ENCODE data around the gene CHN1.

The CHN1 gene, protein sequence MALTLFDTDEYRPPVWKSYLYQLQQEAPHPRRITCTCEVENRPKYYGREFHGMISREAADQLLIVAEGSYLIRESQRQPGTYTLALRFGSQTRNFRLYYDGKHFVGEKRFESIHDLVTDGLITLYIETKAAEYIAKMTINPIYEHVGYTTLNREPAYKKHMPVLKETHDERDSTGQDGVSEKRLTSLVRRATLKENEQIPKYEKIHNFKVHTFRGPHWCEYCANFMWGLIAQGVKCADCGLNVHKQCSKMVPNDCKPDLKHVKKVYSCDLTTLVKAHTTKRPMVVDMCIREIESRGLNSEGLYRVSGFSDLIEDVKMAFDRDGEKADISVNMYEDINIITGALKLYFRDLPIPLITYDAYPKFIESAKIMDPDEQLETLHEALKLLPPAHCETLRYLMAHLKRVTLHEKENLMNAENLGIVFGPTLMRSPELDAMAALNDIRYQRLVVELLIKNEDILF

DNA sequence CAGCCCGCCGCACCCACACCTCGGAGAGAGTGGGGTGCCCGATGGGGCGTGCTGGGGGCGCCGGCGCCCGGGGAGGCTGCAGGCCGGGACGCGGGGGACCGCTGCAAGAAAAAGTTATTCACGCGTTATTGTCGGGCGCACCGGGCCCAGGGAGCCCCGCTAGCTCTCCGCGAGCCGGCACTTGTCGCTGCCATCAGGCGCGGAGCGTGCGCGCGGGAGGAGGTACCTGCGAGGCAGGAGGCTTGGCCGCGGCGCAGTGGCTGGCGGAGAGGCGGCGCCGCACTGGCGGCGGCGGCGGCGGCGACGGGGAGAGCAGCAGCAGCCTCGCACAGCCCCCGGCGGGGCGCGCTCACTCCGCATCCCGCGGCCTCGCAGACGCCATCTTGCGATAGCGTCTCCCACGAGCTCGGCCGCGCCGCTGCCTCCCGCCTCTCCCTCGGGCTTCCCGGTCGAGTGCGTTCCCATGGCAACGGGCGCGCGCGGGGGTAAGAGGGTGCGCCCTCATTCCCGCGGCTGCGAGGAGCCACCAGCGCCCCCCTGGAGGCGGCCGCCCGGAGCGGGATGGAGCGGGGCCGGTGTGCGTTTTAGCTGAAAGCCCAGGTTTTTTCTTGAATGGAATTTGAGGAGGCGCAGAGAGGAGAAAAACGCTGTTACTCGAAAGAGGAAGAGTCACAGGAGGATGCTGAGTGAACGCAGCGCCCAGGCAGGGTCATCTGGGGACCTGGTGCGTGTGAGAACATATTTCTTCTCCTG lies at the start of gene CHN1:
TSS of gene CHN1 (minus strand) at position 402 of the 753 bp plus-strand sequence. CDS start 469 bp downstream, outside the sequence.
- peak; percentile 6 to 19 for DNase-seq (ENCODE audit: low read depth in 2 of 2)

DNA sequence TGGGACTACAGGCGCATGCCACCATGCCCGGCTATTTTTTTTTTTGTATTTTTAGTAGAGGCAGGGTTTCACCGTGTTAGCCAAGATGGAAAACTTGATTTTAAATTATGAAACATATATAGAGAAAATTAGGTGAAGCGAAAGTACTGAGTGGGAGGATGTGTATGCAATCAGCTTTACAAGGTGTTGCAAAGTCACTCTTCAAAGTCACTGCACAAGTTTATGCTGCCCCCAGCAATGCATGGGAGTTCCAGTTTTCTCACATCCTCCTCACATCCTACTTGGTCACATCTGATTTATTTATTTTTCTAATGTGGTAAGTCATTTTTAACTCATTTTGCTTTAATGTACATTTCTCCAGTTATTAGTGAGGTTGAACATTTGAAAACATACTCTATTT lies 49.2 kb upstream of the CHN1 start:
- DNase-seq (ENCODE audit: low read depth in 2 of 2): no peak

DNA sequence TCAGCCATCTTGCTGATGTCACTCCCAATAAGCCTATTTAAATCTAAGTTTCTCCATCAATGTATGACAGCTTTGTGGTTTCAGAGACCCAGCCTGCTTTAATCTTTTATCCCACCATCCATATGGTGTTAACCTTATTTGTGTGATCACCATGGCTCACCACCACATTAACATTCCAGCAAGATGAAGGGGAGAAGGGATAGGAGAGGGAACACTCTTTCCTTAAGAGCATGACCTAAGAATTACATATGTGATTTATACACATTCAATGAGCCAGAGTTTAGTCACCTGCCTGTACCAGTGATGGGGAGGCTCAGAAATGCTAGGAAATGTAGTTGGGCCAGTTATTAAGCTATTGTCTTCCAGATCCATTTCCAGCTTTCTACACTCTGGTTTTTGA lies 44.5 kb upstream of the CHN1 start:
- DNase-seq (ENCODE audit: low read depth in 2 of 2): no peak

DNA sequence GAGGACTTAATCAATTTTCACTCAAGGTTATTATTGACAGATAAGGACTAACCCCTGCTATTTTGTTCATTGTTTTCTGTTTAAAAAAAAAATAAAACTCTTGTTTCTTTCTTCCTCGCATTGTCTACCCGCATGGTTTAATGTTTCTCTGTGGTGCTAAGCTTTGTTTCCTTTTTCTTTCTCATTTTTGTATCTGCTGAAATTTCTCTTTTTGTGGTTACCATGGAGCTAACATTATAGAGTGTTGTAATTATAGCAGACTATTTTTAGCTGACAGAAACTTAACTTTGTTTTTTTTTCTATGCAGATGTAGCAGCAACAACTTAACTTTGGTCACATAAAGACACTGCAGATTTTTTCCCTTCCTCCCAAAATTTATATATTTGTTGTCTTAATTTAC lies 43.1 kb upstream of the CHN1 start:
- DNase-seq (ENCODE audit: low read depth in 2 of 2): no peak

DNA sequence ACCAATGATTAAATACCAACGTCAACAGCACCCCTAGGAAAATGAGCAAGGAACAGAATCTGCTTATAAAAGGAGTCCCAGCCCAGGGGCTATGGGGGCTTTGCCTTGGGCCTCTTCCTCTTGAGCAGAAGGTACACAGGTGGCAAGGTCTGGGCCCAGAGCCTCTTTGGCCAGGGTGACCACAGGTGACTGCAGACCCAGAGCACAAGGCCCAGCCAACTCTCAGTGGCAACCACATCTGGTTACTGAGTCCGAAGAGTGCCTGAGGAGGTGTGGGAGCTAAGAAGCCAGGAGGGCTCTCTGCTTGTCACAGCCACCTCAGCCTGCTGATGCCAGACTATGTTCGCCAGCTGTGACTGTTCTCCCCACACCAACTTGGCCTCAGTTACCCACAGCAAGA lies 34.3 kb upstream of the CHN1 start:
- no peak for DNase-seq (ENCODE audit: low read depth in 2 of 2)

DNA sequence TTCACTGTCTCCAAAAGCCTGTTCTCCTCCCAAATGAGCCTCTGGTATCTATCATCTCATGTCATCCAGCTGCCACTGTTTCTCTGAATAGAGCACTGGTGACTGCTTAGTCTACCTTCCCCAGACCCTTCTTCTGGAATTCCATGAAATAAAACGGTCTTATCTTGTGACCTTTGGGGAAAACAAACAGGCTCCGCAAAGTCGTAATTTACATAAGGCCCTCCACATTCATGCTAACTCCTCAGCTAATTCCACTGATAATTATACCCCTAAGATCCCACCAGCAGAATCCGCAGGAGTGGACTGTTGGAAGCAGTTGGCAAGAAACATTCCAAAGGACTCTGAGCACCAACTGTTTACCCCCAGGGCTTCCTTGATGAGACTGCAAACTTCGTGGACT lies 33.9 kb upstream of the CHN1 start:
- DNase-seq (ENCODE audit: low read depth in 2 of 2): no peak

DNA sequence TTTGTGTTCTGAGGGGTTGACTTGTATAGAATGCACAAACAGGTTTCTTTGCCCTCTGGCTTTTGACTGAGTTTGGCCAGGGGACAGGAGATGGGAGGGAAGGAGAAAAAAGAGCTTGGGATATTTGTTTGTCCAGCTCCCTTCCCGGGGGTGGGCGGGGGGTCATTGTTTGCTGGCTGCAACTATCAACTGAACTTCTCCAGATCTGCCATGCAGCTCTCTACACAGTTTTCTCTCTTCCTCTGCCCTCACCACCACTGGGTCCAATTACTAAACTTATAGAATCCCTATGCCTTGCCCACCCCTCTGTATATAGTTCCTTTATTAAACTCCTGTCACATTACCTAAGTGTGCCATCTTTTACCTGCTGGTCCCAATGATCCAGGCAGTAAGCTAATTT lies 32.8 kb upstream of the CHN1 start:
- DNase-seq (ENCODE audit: low read depth in 2 of 2): no peak

DNA sequence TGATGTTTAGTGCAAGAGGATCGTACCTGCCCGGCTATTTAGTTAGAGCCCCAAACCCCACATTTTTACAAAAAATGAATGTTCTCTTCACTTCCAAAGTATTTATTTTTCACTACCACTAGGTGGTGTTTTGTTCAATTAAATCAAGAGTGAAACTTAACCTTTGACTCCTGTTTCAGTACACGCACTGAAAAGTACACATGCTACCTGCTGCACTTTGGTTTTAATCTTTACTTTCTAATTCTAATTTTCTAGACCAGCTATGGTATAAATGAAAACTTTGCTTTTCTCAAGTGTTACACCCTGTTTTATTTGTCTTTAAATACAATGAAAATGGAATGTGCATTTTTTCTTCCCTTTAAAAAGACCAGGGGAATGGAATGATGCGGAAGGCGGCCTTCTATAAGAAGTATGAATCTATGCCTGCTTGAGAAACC lies 31.4 kb upstream of the CHN1 start:
- no peak for DNase-seq (ENCODE audit: low read depth in 2 of 2)

DNA sequence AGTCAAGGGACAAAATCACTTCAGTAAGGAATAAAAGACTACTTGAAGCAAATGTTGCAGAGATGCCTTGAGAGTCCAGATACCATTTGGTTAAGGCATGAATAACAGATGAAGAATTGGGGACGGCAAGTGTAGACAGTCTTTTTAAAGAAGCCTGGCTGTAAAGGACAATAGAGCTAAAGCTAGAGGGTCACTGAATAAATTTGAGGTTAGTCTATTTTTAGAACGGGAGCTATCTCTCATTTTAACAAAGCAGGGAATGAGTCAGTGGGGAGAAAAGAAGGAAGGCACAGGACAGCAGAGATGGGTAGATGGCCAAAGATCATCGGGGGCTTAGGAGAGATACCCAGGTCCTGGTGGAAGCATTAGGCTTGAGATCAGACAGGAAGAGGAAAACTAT lies 30.6 kb upstream of the CHN1 start:
- DNase-seq (ENCODE audit: low read depth in 2 of 2): no peak

DNA sequence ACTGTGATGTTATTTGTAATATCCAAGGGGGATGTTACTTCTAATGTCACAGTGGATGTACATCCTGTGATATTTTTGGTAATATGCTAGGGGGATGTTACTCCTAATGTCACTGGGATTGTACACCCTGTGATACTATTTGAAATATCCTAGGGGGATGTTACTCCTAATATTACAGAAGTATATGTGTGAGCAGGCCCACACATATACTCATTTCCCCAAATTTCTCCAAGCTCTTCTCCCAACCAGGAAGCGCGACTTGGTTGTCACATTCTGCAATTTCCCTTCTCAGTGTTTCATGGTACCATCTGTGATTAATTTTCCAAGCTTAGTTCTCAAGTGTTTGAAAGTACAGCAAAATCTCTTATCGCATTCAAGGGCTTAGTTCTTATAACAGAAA lies 29.5 kb upstream of the CHN1 start:
- no peak for DNase-seq (ENCODE audit: low read depth in 2 of 2)

DNA sequence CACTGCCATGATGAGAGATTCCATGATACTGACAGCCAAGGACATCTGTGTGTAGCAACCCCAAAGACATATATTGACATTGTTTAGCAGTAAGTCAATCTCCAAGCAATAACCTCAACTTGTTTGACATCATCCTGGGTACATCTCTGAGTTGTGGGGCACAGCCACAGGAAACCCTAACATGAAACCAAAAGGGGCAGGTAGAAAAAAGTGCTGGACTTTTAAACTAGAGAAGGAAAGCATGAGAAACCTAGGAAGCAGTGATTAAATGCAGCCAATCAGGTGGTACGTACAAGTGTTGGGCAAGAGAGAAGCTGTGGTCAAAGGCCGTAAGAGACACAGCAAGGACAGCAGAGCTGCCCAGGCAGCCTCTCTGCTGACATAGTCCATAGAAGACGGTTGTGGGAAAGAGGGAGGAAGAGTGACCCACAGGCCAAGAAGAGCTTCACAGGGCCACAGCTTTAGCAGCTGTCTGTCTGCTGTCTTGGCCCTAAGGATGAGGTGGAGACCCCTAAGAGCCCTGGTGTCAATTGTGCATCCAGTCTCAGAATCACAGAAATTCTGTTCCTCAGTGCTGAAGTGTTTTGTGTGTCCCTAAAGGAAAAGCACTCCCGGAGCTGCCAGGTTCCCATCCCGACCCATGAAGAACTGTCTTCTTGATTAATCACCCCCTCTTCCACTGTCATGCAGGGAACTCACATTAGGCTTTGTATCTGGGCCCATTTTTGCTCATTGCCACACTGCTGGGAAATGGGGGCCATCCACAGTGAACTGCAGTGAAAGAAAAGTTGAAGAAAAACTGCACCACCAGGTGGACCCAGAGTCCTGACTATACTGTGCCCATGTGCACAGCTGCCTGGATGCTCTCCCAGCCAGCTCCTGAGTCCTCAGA lies 25.4 kb upstream of the CHN1 start:
- no peak for DNase-seq (ENCODE audit: low read depth in 2 of 2)

DNA sequence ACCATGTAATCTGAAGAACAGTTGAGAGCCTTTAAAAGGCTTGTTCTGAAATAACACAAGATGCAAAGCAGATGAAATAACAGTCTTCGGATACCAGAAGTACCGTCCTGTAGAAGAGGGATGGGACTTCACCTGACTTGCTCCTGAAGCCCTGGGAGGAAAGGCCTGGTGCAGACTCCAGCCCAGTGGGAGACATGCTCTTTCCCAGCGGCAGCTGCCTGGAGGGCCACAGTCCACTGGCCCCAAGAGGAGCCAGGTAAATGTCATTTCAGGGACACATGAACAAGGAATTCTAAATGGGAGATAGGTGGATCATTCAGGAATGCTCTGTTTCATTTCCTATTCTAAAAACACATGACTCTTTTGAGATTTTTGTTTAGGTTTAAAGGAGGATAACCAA lies 22.6 kb upstream of the CHN1 start:
- no peak for DNase-seq (ENCODE audit: low read depth in 2 of 2)

DNA sequence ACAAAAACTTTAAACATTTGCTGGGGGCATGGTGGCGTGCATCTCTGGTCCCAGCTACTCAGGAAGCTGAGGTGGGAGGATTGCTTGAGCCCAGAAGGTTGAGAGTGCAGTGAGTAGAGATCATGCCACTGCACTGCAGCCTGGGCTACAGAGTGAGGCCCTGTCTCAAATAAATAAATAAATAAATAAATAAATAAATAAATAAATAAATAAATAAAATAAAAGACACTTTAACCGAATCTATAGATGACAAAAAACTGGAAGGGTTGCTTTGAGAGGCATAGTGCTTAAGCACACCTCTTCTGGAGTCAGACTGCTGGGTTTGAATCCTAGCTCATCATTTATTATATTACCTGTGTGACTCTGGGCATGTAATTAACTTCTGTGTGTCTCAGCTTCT lies 21.2 kb upstream of the CHN1 start:
- DNase-seq (ENCODE audit: low read depth in 2 of 2): no peak

DNA sequence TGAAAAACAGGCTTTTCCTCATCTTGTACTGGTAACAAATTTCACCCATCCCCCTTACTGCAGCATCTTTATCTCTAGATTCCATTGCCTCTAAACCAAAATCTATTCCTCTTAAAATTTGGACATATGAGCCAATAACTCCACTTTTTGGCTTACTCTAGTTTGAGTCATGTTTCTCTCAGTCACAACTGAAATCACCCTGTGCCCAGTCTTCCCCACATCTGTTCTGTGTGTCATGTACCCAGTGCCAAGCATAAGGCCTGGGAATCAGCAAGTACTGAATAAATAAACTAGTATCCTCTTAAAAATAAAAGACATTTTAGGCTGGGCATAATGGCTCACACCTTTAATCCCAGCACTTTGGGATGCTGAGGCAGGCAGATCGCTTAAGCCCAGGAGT lies 20.8 kb upstream of the CHN1 start:
- no peak for DNase-seq (ENCODE audit: low read depth in 2 of 2)

DNA sequence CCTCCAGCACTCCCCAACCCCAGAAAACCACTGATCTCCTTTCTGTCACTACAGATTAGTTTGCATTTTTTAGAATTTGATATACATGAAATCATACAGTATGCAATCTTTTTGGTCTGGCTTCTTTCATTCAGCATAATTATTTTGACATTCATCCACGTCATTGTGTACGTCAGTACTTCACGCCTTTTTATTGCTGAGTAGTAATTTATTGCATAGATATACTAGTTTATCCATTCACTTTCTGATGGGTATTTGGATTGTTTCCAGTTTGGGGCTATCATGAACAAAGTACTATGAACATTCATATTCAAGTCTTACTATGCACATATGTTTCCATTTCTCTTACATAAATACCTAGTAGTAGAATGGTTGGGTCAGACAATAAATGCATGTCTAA lies 20.1 kb upstream of the CHN1 start:
- DNase-seq (ENCODE audit: low read depth in 2 of 2): no peak

DNA sequence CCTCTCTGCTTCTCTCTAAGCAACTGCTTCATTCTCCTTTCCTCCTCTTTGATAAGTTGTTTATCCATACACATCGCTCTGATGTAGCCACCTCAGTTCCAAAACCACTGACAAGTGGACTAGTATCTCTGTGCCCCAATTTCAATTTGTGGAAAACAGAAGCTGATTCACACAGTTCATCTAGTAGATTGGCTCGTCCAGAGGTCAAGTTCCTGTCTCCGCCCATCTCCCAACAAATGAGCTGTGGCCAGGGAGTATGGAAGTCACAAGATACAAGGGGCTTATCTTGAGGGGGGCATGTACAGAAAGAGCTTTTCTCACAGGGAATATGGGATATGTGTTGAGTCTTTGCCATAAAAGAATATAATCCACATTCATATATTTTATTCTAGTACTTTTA lies 17.7 kb upstream of the CHN1 start:
- no peak for DNase-seq (ENCODE audit: low read depth in 2 of 2)

DNA sequence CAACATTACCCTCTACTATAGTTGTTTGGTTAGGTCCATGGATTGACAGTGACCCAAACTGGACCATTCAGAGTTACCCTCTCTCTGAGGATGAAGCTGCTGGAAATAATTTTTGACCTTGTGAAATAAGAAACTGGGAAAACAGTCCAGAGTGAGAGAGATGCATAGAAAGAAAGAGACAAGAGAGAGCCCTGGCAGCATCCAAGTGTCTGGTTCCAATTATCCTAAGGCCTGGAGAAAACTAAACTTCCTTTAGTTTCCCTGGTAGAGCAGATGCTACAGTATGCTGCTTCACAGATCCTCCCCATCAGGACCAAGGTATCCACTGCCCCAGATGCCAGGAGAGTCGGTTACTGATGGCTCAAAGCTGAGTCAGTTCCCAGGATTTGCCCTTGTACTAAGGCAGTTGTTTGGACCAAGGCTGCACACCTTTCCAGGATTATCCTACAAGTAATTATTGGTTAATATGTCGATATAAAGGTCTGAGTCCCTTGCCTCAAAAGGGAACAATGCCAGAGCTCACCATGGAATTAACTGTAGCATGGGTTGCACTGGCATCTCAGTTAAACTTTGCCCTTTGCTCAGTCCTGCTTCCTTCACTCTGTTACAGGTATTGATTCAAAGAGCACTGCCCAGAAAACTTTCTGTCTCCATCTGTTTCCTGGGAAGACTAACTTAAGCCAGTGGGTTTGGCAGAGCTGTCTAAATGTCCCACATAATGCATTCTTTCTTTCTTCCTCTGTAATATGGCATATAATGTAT lies 14.6 kb upstream of the CHN1 start:
- DNase-seq (ENCODE audit: low read depth in 2 of 2): no peak

DNA sequence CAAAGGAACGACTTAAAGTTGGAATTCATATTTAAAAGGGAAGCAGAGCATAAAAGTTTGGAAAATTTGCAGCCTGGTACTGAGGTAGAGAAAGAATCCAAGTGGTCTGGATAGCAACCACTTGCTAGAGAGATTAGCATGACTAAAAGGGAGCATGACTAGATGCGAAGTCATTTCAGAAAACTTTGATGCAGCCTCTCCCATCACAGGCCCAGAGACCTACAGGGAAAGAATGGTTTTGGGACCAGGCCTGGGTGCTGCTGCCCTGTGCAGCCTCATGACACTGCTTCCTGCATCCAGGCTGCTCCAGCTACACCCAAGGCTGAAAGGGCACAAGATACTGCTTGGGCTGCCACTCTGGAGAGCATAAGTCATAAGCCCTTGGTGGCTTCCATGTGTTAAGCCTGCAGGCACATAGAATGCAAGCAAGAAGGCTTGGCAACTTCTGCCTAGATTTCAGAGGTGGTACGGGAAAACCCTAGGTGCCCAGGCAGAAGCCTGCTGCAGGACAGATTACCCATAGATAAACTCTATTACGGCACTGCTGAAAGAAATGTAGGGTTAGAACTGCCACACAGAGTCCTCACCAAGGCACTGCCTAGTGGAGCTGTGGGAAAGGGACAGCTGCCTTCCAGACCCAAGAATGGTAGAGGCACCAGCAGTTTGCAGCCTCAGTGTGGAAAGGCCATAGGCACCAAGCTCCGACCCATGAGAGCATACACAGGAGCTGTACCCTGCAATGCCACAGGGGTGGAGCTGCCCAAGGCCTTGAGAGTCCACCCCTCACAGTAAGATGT lies 12.6 kb upstream of the CHN1 start:
- no peak for DNase-seq (ENCODE audit: low read depth in 2 of 2)

DNA sequence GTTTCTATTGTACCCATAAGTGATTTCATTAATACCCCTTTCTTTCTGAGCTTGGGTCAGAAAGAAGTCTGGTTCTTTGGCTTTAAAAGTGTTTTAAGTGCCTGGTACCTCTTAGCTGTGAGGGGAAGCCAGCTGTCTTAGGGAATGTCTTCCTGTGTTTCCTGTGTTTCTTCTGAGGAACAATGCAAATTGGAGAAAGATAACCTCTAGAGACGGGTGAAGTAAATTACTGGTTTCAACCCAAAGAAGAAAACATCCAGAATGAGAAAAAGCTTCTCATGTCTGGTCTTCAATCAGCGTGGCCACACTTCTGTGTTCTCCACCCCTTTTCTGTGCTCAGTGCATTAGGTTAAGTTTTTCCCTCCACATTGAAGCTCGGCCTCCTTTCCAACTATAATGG lies 10.2 kb upstream of the CHN1 start:
- DNase-seq (ENCODE audit: low read depth in 2 of 2): no peak

DNA sequence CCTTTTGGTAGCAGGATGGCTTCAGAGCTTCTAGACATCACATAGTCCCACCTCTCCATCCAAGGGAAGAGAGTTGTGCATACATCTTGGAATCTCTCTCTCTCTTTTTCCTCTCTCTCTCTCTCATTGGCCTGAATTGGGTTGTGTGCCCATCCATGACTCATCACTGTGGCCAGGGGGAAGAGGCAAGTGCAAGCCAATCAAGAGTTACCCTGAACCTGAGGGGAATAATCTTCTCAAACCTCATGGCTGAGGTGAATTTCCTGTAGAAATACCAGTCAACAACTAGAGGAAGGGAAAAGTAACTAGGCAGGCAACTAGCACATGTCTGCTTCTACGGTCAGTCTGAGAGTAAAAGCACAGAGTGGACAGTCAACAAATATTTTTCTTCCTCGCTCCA lies 7.3 kb upstream of the CHN1 start:
- no peak for DNase-seq (ENCODE audit: low read depth in 2 of 2)

DNA sequence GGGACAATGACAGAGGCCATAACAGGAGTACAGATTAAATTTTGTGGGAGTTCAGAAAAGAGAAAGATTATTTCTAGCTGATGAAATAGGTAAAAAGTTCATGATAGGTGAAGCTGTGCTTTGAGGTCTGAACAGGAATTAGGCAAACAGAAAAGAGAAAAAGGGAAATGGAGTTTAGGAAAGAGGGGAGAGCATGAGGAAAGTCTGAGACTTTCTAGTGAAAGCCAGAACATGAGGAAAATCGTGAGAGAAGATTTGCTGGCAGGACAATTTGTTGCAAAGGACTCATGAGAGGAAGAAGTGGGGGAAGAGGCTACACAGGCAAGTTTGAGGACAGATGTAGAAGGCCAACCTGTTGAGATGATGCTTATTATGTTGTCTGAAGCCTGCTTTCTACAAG lies 6.3 kb upstream of the CHN1 start:
- DNase-seq (ENCODE audit: low read depth in 2 of 2): no peak
